ENCODE results near the gene TERF2IP. TPM values are rescaled to one million over a fixed set of nuclear protein-coding genes. Genes with fewer than 3 reads are reported as not detected.
A peak's percentile ranks its signal among the peaks of the same experiment; 100 is the strongest.

Gene TERF2IP
- total RNA-seq, 1 experiment from 2014 or later, result 16.9 TPM

DNA sequence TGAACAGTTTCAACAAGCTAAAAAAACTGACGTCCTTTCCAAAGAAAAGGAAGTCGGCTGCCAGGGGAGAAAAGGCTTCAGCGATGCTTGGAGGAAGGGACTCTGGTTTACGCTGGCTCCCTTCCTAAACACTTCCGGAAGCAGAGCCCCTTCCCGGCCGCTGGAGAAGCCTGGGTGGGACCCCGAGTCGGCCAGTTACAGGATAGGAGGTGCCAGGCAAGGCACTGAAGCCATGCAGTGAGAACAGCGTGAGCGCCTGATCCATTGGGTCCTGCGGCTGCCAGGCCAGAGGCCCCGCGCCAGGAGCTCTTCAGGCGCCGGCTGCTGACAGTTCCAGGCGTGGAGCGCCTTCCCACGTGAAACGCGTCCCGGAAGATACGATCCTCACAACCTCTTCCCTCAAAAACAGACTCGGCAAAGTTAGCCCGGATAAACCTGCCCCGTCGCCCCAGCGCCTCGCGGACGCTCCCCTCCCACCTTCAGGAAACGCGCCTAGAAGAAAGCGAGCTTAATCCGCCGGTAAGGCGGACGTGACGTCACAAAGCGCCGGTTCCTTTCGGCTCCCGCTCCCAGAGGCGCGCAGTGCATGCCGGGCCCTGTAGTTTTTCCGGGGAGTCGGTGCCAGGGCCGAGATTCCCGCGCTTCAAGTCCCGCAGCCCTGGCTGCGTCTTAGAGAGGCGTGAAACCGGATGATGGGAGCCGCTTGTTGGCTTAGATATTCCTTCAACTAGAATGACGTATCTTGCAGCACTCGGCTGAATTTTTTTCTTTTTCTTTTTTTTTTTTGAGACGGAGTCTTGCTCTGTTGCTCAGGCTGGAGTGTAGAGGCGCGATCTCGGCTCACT lies 24.6 kb upstream of the TERF2IP start, which contains the start of gene ADAT1:
Gene ADAT1 (minus strand): TSS at position 521 of the 845 bp plus-strand sequence. CDS start 2,482 bp downstream, outside the sequence.
- Histone ChIP-seq H3K27me3 (ENCODE audit: insufficient read depth, low read depth) (no peaks in the 10 kb centered on the region), H3K4me2 (peak within 1 kb of the TSS; percentile 96), H2AFZ (peak within 1 kb of the TSS; percentile 91), H3K4me1 (replicated peaks; ENCODE audit: insufficient read depth) (peaks cover 17% of the 10 kb centered on the region), H3K9me2 (ENCODE audit: insufficient read depth) (no peaks in the 10 kb centered on the region), H3K79me2 (ENCODE audit: low read depth) (peaks cover 16% of the 10 kb centered on the region), H3F3A (ENCODE audit: insufficient read depth, low read depth) (peaks cover 32% of the 10 kb centered on the region), H3K27ac (peak within 1 kb of the TSS; percentile 59), H3K9me3 (ENCODE audit: insufficient read depth, low read depth) (no peaks in the 10 kb centered on the region), H3K36me3 (ENCODE audit: low read depth) (peaks cover 2% of the 10 kb centered on the region; the same call in 1 of the 2 replicates), H4K20me1 (ENCODE audit: insufficient read depth) (no peaks in the 10 kb centered on the region; the same call in 1 of the 2 replicates), H3K4me3 (peak within 1 kb of the TSS; percentile 88)
- ChIA-PET CTCF (interaction anchor here (1.2 kb wide), 1 partner anchor 25 kb away, joined by 5 read pairs; the partner anchor contains the start of genes KARS1 and TERF2IP), POLR2A (ENCODE audit: unreplicated experiment) (interaction anchor here (0.6 to 0.7 kb wide), 5 partner anchors 25 to 955 kb away, joined by 4 to 14 read pairs (median 5); partner anchors contain the start of genes CFDP1, KARS1 and TERF2IP)
- peak; percentile 94 to 95 for DNase-seq
- intact Hi-C loops (cut with micrococcal nuclease; ENCODE audit: unreplicated experiment), result loop anchor here (1.0 to 2.0 kb wide), 4 partner anchors 24 to 158 kb away; partner anchors contain the start of genes GABARAPL2, KARS1, TERF2IP and TMEM170A
- TSS peak; percentile 81 for BruUV-seq (replicated peaks)
- no peak for TF ChIP-seq EZH2 (IDR thresholded peaks at IDR 0.05; ENCODE audit: low read depth)
- TF ChIP-seq, protein P1, sequence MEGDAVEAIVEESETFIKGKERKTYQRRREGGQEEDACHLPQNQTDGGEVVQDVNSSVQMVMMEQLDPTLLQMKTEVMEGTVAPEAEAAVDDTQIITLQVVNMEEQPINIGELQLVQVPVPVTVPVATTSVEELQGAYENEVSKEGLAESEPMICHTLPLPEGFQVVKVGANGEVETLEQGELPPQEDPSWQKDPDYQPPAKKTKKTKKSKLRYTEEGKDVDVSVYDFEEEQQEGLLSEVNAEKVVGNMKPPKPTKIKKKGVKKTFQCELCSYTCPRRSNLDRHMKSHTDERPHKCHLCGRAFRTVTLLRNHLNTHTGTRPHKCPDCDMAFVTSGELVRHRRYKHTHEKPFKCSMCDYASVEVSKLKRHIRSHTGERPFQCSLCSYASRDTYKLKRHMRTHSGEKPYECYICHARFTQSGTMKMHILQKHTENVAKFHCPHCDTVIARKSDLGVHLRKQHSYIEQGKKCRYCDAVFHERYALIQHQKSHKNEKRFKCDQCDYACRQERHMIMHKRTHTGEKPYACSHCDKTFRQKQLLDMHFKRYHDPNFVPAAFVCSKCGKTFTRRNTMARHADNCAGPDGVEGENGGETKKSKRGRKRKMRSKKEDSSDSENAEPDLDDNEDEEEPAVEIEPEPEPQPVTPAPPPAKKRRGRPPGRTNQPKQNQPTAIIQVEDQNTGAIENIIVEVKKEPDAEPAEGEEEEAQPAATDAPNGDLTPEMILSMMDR (conservative IDR thresholded peaks at IDR 0.05), result no peak

DNA sequence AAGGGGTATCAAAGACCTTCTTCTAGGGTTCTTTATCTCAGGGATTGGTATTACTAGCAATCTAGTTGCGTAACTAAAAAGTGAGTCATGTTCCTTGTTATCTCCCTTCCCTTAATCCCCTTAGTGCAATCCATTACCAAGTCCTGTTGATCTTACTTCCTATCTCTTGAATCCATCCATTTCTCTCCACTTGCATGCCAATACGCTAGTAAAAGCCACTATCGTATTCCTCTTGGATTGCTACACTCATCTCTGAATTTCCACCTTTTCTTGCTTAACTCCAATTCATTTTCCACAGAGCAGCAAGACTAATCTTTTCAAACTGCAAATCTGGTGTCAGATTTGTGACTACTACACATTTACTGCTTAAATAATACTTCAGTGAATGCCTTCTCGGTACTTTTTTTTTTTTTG lies 22.6 kb upstream of the TERF2IP start:
- Histone ChIP-seq H3F3A (ENCODE audit: insufficient read depth, low read depth) (peaks cover 37% of the 10 kb centered on the region), H3K4me2 (no peak overlapping the region), H2AFZ (no peak overlapping the region), H3K9me3 (ENCODE audit: insufficient read depth, low read depth) (no peaks in the 10 kb centered on the region), H3K36me3 (ENCODE audit: low read depth) (peaks cover 10% of the 10 kb centered on the region), H3K4me3 (no peak overlapping the region), H4K20me1 (ENCODE audit: insufficient read depth) (no peaks in the 10 kb centered on the region; the same call in 1 of the 2 replicates), H3K79me2 (ENCODE audit: low read depth) (peaks cover 16% of the 10 kb centered on the region), H3K27ac (no peak overlapping the region), H3K9me2 (ENCODE audit: insufficient read depth) (no peaks in the 10 kb centered on the region), H3K27me3 (ENCODE audit: insufficient read depth, low read depth) (no peaks in the 10 kb centered on the region), H3K4me1 (replicated peaks; ENCODE audit: insufficient read depth) (peaks cover 17% of the 10 kb centered on the region)
- BruUV-seq (replicated peaks), result no TSS peak
- ChIA-PET POLR2A (ENCODE audit: unreplicated experiment) (no interaction called here), CTCF (no interaction called here)
- no peak for DNase-seq
- intact Hi-C loops (cut with micrococcal nuclease; ENCODE audit: unreplicated experiment), result no loop called here
- TF ChIP-seq, protein P1 (conservative IDR thresholded peaks at IDR 0.05), result no peak
- TF ChIP-seq EZH2 (IDR thresholded peaks at IDR 0.05; ENCODE audit: low read depth), result no peak

GRCh38 chr16:75626806-75627205 lies 20.8 kb upstream of the TERF2IP start:
- BruUV-seq (replicated peaks), result no TSS peak
- intact Hi-C loops (cut with micrococcal nuclease; ENCODE audit: unreplicated experiment), result no loop called here
- CTCF ChIA-PET, result no interaction called here

More at GRCh38 chr16:75626806-75627205, 20.8 kb upstream of the TERF2IP start:
- POLR2A ChIA-PET (ENCODE audit: unreplicated experiment), result no interaction called here
- no peak overlapping the region for H3K4me3 ChIP-seq
- H2AFZ ChIP-seq, result no peak overlapping the region
- H3K4me2 ChIP-seq, result no peak overlapping the region
- no peaks in the 10 kb centered on the region for H3K9me2 ChIP-seq (ENCODE audit: insufficient read depth)
- H3F3A ChIP-seq (ENCODE audit: insufficient read depth, low read depth), result peaks cover 30% of the 10 kb centered on the region
- no peaks in the 10 kb centered on the region for H3K9me3 ChIP-seq (ENCODE audit: insufficient read depth, low read depth)
- no peaks in the 10 kb centered on the region for H3K27me3 ChIP-seq (ENCODE audit: insufficient read depth, low read depth)
- peaks cover 11% of the 10 kb centered on the region for H3K4me1 ChIP-seq (replicated peaks; ENCODE audit: insufficient read depth)
- no peak overlapping the region for H3K27ac ChIP-seq
- no peak for DNase-seq
- no peaks in the 10 kb centered on the region for H4K20me1 ChIP-seq (ENCODE audit: insufficient read depth)
- peaks cover 16% of the 10 kb centered on the region for H3K36me3 ChIP-seq (ENCODE audit: low read depth)
- peaks cover 10% of the 10 kb centered on the region for H3K79me2 ChIP-seq (ENCODE audit: low read depth)
- TF ChIP-seq, protein P1 (conservative IDR thresholded peaks at IDR 0.05), result no peak
- no peak for TF ChIP-seq EZH2 (IDR thresholded peaks at IDR 0.05; ENCODE audit: low read depth)
